Stimulated activated naive CD8-positive, alpha-beta T cell treated with anti-CD3 and anti-CD28 coated beads, Interleukin-15, amount 100 ng/mL, for 72 hours (primary cell): ENCODE data around the gene PSMC1.
A peak's percentile ranks its signal among the peaks of the same experiment; 100 is the strongest.

Source experiments
- ATAC-seq: fragments of 150-1000 bp; cut with Tn5 transposase; 2 replicates; pipeline ENCODE4 v1.10.0; 2021; ENCODE audit warnings: mild to moderate bottlenecking, moderate library complexity
- DNase-seq, 2 donors: peaks; one replicate each; pipeline ENCODE4 v3.0.0; 2021 to 2022
- H3K27ac Mint-ChIP-seq, 2 donors: one replicate each; pipeline ENCODE4 v1.8.0; 2022; ENCODE audit warnings: mild to moderate bottlenecking in 2 of 2, mixed read lengths in 2 of 2, moderate library complexity in 2 of 2
- H3K27me3 Mint-ChIP-seq: one replicate; pipeline ENCODE4 v1.8.0; 2022; ENCODE audit warnings: mixed read lengths
- H3K4me1 Mint-ChIP-seq: one replicate; pipeline ENCODE4 v1.8.0; 2022; ENCODE audit warnings: mild to moderate bottlenecking, mixed read lengths
- H3K4me3 Mint-ChIP-seq, 2 donors: one replicate each; pipeline ENCODE4 v1.8.0; 2022; ENCODE audit warnings: mild to moderate bottlenecking in 2 of 2, mixed read lengths in 2 of 2, moderate library complexity in 1 of 2
- H3K9me3 Mint-ChIP-seq, 2 donors: one replicate each; pipeline ENCODE4 v1.8.0; 2022; ENCODE audit warnings: mixed read lengths in 2 of 2

Gene PSMC1

GRCh38 chr14:90305176-90305601 lies 48.8 kb downstream of the PSMC1 start:
- Mint-ChIP-seq H3K27me3 (no peaks in the 10 kb centered on the region), H3K9me3 (no peaks in the 10 kb centered on the region), H3K4me1 (peaks cover 11% of the 10 kb centered on the region), H3K27ac (no peak overlapping the region), H3K4me3 (no peak overlapping the region)
- ATAC-seq (no peak), DNase-seq (no peak)

- no peaks in the 10 kb centered on the region for H3K27me3 Mint-ChIP-seq
- ATAC-seq, result no peak
- no peaks in the 10 kb centered on the region for H3K4me1 Mint-ChIP-seq
- H3K9me3 Mint-ChIP-seq, result no peaks in the 10 kb centered on the region
- H3K27ac Mint-ChIP-seq, result no peak overlapping the region
- no peak for DNase-seq
- H3K4me3 Mint-ChIP-seq, result no peak overlapping the region
These were observed 52.2 kb downstream of the PSMC1 start for GRCh38 chr14:90308561-90308960.

GRCh38 chr14:90317286-90317685 lies 60.9 kb downstream of the PSMC1 start:
- no peak for DNase-seq
- H3K27ac Mint-ChIP-seq, result no peak overlapping the region
- no peak overlapping the region for H3K4me3 Mint-ChIP-seq
- H3K4me1 Mint-ChIP-seq, result peaks cover 28% of the 10 kb centered on the region
- H3K9me3 Mint-ChIP-seq, result peaks cover 5 to 10% of the 10 kb centered on the region in 2 donors
- H3K27me3 Mint-ChIP-seq, result no peaks in the 10 kb centered on the region
- ATAC-seq, result no peak

GRCh38 chr14:90318016-90318415 lies 61.7 kb downstream of the PSMC1 start:
- H3K4me3 Mint-ChIP-seq, result no peak overlapping the region
- ATAC-seq (no peak), DNase-seq (no peak)
- peaks cover 29% of the 10 kb centered on the region for H3K4me1 Mint-ChIP-seq
- no peaks in the 10 kb centered on the region for H3K27me3 Mint-ChIP-seq
- H3K9me3 Mint-ChIP-seq, result peaks cover 5 to 10% of the 10 kb centered on the region in 2 donors
- no peak overlapping the region for H3K27ac Mint-ChIP-seq

- Mint-ChIP-seq H3K27me3 (no peaks in the 10 kb centered on the region), H3K9me3 (peaks cover 5 to 10% of the 10 kb centered on the region in 2 donors), H3K4me1 (peaks cover 34% of the 10 kb centered on the region), H3K27ac (no peak overlapping the region), H3K4me3 (no peak overlapping the region)
- no peak for DNase-seq
- ATAC-seq, result no peak
These were observed 62.8 kb downstream of the PSMC1 start for GRCh38 chr14:90319173-90319572.

- no peaks in the 10 kb centered on the region for H3K27me3 Mint-ChIP-seq
- H3K27ac Mint-ChIP-seq, result peak overlapping the region; percentile 49 to 86
- H3K4me3 Mint-ChIP-seq, result peak overlapping the region; percentile 41 to 63
- DNase-seq (no peak), ATAC-seq (peak; percentile 60)
- H3K4me1 Mint-ChIP-seq, result peaks cover 36% of the 10 kb centered on the region
- H3K9me3 Mint-ChIP-seq, result peaks cover 5 to 10% of the 10 kb centered on the region in 2 donors
These were observed 63.5 kb downstream of the PSMC1 start for GRCh38 chr14:90319634-90320541.

GRCh38 chr14:90321891-90322290 lies 65.5 kb downstream of the PSMC1 start:
- no peak for ATAC-seq
- no peak for DNase-seq
- Mint-ChIP-seq H3K27me3 (no peaks in the 10 kb centered on the region), H3K9me3 (peaks cover 5 to 10% of the 10 kb centered on the region in 2 donors), H3K4me3 (no peak overlapping the region), H3K27ac (no peak overlapping the region), H3K4me1 (peaks cover 41% of the 10 kb centered on the region)
